HG02571 (cell line): ENCODE results near the gene ITGAV.

Source experiments
- ATAC-seq: cut with Tn5 transposase; IDR thresholded peaks from one replicate; pipeline ENCODE4 v1.9.1; 2021; ENCODE audit warnings: mild to moderate bottlenecking, moderate library complexity; ENCODE audit not compliant: unreplicated experiment

ITGAV gene

DNA sequence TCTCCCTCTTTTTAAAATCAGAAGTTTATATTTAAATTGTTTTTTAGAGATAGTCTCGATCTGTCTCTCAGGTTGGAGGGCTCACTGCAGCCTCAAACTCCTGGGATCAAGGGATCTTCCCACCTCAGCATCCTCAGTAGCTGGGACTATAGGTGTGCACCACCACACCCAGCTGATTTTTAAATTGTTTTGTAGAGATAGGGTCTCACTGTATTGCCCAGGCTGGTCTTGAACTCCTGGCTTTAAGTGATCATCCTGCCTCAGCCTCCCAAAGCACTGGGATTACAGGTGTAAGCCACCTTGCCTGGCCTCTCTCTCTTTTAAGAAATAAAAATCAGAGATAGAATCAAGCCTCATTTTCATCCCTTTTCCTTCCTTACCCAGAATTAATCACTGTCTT, 126.1 kb downstream of the ITGAV start:
- no peak for ATAC-seq

DNA sequence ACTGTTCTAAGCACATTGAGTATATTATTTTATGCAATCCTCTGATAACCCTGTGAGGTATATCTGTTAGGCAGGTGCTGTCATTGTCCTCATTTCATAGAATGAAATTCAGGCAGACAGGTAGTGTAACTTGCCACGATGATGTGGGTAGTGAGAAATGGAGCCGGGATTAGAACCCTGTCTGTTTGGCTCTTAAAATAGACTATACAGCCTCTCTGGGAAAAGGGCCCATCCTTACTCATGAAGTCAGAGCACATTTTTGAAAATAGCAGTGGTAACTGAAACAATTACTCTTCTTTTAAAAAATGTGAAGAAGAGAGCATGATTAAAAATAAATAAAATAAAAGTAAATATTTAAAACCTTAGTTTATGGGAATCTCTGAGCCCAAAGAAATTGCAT, 127.0 kb downstream of the ITGAV start:
- ATAC-seq, result no peak

DNA sequence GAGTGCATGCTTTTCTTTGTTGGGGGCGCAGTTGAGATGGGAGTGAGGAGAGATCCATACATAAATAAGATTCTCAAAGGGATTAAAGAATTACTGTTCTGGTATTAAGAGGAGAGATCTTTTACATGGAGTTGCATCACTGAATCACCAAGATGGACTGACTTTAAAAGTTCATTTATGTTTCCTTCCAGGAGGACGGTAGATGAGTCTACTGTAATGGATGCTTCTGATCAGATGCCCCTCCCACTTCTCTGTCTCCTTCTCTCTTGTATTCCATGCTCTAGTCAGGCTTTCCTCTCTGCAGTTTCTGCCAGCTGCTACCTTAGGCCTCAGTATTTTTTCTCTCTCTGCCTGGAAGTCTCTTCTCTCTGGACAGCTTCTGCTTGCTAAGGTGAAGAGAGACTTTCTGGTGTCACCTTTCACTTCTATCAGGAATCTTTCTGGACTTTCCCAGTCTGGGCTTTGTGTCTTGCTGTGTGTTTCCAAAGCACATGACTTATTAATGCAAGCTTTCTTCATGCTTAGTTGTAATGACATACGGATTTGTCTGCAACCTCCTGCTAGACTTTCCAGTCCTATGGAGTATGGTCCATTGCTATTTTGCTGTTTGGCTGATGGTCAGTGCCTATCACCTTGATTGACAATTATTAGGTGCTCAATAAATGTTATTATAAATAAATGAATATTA, 127.6 kb downstream of the ITGAV start:
- no peak for ATAC-seq

DNA sequence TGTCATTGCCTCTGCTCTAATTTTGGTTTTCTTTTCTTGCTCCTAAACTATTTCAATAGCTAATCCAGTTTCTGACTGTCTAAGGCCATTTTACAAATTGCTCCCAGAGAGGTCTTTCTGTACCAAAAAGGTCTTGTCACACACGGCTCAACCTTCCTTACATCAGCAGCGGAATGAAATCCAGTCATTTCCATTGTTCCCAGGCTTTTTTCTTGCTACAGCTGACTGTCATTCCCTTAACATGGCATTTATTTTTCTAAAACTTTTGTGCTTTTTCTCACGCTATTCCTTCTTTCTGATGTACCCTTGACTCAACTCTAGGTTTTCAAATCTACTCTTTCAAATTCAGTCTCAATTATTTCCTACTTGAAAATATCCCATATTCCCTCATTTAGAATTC, 128.3 kb downstream of the ITGAV start:
- ATAC-seq, result no peak

DNA sequence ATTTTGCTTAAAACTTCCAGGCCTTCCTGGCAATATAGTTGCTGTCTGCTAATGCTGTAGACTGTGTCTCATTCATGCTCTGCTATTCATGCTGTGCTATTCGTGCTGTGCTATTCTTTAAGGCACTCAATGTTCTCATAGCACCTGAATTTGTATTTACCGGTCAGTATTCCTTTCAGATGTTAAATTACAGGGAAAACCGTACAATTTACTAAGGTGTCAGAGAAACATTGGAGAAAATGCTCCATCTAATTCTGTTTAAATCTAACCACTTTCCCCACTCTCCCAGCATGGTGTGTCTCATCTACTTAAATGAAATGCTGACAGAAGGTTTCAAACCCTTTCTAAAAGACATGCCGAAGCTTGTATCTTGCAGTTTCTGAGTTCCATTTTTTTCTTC, 129.0 kb downstream of the ITGAV start:
- ATAC-seq, result no peak

DNA sequence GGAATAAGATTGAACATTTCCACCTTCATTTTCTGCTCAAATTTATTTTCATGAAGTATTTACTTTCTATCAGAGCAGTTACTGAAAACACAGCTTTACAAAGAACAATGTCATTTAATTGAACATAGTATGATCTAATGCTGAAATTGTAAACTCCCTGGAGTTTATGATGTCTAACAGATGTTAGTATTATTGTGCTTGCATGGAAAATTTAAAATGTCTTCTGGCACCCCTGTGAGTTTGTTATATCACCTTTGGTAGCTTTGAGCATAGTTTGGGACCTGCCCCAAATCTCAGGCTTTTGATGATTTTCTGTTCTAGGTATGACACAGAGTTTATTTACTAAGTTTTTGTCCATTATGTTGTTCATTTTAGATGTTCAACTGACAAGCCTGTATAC, 132.1 kb downstream of the ITGAV start:
- no peak for ATAC-seq

DNA sequence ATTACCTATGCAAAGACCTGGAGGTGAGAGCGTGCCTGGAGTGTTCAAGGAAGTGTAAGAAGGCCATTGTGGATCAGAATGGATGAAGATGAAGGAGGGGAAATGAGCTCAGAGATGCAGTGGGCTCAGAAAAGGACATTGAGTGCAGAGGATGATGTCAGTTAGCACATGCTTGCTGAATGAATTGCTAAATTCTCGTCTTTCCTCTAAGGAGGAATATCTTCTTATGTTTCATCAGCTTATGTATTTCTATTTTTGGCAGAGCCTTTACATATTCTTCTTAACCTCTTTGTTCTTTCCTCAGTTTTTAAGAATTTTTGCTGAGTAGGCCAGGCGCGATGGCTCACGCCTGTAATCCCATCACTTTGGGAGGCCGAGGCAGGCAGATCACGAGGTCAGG, 134.9 kb downstream of the ITGAV start:
- no peak for ATAC-seq

DNA sequence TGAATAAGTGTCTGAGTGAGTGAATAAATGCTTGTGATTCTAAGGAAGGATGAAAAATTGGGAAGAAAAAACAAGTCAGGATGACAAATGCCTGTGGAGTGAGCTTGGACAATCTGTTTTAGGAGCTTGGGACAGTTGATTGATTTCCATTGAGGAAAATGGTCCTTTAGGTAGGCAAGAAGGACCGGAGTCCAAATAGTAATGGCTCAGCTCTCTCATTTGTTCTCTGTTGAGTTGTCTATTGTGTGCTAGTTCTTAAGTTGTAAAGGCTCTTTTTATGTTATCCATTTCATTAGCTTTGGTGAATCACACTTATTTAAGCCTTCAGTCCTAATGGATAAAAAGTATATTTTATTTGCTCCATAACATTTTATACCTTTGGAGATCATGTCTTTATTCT, 135.9 kb downstream of the ITGAV start:
- ATAC-seq, result no peak

DNA sequence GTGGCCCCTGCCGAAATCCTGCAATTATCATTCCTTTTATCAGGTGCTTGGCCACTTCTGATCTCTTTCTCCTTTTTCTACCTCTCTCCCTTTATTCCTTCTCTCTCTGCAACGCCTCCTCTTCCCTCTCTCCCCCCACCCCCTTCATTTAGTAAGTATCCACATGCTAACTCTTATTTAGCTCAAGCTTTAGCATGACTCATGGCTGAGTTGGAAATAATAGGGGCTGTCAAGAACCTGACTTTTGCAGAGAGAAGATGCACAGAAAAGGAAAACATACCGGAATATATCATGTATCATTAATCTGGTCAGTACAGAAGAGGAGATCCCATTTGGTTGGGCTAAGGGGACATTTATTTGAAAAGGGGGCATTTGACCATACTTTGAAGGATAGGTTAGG, 137.1 kb downstream of the ITGAV start:
- no peak for ATAC-seq

DNA sequence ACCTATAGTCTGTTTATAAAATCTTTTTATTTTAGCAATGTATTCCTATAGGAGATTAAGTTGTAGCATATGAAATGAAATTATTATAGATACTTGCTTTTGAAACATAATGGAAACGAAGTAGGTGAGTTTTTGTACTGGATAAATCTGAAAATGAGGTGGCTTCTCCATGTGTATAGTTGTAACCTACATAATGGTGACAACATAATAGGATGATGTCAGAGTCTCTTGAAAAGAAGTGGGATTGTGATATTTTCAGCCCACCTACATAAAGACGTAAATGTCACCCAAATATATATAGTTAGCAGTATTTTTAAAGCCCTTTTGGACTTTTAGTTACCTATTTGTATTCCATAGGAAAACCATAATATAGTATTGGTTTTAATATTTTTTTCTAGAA, 138.8 kb downstream of the ITGAV start:
- ATAC-seq, result no peak
